Small intestine (tissue), 7 donors: ENCODE data around the gene TNN. TPM values are rescaled to one million over a fixed set of nuclear protein-coding genes. Genes with fewer than 3 reads are reported as not detected.

Source experiments
- DNase-seq, 2 donors: peaks; one replicate each; pipeline versions ENCODE4 v3.0.0 to v3.0.0-alpha.2; 2013
- FAIRE-seq: peaks from 2 replicates; lab custom pipeline; 2012; peaks lifted over from hg19 to GRCh38; lab: Jason Lieb, UNC
- H3K27ac ChIP-seq, 3 donors: one replicate each; pipeline ENCODE4 v1.5.1; 2013; ENCODE audit warnings: low read length in 2 of 3, mild to moderate bottlenecking in 2 of 3, control low read depth in 1 of 3, inconsistent platforms in 1 of 3, low read depth in 1 of 3, moderate library complexity in 1 of 3
- H3K27me3 ChIP-seq, 3 donors: one replicate each; pipeline ENCODE4 v1.6.1; 2013; ENCODE audit warnings: low read length in 3 of 3, inconsistent platforms in 1 of 3; ENCODE audit not compliant: control insufficient read depth in 3 of 3, insufficient read depth in 3 of 3
- H3K36me3 ChIP-seq, 3 donors: one replicate each; pipeline ENCODE4 v1.6.1; 2013; ENCODE audit warnings: low read length in 3 of 3, inconsistent platforms in 1 of 3, low read depth in 1 of 3, mild to moderate bottlenecking in 1 of 3, moderate library complexity in 1 of 3; ENCODE audit not compliant: control insufficient read depth in 3 of 3, insufficient read depth in 2 of 3
- H3K4me1 ChIP-seq, 3 donors: one replicate each; pipeline ENCODE4 v1.6.1; 2013; ENCODE audit warnings: low read length in 2 of 3, inconsistent platforms in 1 of 3, low read depth in 1 of 3, mild to moderate bottlenecking in 1 of 3, moderate library complexity in 1 of 3; ENCODE audit not compliant: control insufficient read depth in 3 of 3, insufficient read depth in 2 of 3
- H3K4me3 ChIP-seq, 3 donors: one replicate each; pipeline ENCODE4 v1.5.1; 2013; ENCODE audit warnings: low read length in 3 of 3, control low read depth in 1 of 3, inconsistent platforms in 1 of 3, low read depth in 1 of 3, mild to moderate bottlenecking in 1 of 3, moderate library complexity in 1 of 3
- H3K9me3 ChIP-seq, 2 donors: one replicate each; pipeline ENCODE4 v1.6.1; 2013; ENCODE audit warnings: low read depth in 1 of 2, low read length in 1 of 2; ENCODE audit not compliant: control insufficient read depth in 2 of 2, insufficient read depth in 1 of 2
- whole genome bisulfite sequencing, 3 donors: extraction: QIAGEN DNeasy Blood & Tissue Kit; methylation state at CpG; one replicate each; pipeline ENCODE4 v1.1.7; 2013; 5-methylcytosine and 5-hydroxymethylcytosine counted together
- polyA plus RNA-seq, 4 donors: library from polyadenylated mRNA; stranded (reverse) in 3 of 4; unstranded in 1 of 4; fragments of 200-250 nt in 3 of 4; fragments of 120-200 nt in 1 of 4; gene quantifications; one replicate each; pipeline versions ENCODE4 v1.2.1 to v1.2.3, GENCODE V29; 2013
- donor health status: healthy with polysubstance abuse.
- donor health status: control.
- donor health status: control.
- donor health status: Bipolar disorder and iron deficiency.
- donor health status: healthy.

TNN gene
- polyA plus RNA-seq, 4 donors = 0.01 to 0.28 TPM; not detected in 2

DNA sequence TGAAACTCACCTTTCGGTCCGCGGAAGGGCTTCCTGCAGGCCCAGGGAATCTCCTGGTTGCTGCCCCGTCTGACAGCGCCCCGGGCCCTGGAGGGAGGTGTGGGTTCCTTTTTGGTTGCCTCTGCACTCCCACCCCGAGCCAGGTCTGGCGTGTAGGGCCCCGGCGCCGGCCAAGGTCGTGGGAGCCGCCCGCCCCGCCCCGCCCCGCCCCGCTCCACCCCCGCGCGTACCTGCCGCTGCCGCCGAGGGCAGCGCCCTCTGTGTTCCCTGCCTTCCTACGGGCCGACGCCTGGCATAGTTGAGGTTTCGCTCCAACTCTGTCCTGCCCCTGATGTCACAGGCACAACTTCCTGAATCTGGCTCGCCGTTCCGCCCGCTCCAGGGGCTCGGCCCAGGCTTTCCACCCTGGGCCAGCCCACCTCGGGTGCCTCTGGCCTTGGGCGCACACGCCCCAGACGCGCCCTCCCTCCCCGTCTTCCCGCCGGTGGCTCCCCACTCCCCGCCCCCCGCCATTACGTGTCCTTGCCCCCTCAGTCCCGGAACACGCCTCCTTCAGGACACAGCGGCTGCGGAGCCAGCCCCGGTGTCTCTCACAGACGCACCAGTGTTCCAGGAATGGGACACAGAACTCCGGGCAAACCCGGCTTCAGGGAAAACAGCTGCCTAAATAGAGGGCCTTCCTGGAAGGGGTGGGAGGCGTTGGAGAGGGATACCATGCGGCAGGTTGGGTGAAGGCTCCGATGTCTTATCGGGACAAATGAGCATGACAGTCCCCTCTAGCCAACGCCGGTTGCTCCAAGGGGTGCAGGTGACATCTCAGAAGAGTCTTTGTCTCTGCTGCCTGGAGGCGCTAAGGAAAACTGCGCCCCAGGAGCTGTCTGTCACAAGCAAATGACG lies 125.2 kb downstream of the TNN start, which contains the start of gene KIAA0040:
KIAA0040 (minus strand) TSS at position 147 of the 897 bp plus-strand sequence. CDS start 31,763 bp downstream, outside the sequence.
- 2 to 5% (median 4%) methylated on average over 51 to 62 of the region's 62 CpGs for WGBS, 3 donors
- Histone ChIP-seq H3K4me3 (peak within 1 kb of the TSS; percentile 43 to 80 (median 77)), H3K27ac (peak within 1 kb of the TSS; percentile 83 to 92 (median 87)), H3K36me3 (peaks cover 0 to 4% (median 0%) of the 10 kb centered on the region in 3 donors), H3K27me3 (no peaks in the 10 kb centered on the region), H3K9me3 (no peaks in the 10 kb centered on the region), H3K4me1 (peaks cover 3 to 25% (median 11%) of the 10 kb centered on the region in 3 donors)
- DNase-seq (peak; percentile 90 to 91), FAIRE-seq (no peak)

DNA sequence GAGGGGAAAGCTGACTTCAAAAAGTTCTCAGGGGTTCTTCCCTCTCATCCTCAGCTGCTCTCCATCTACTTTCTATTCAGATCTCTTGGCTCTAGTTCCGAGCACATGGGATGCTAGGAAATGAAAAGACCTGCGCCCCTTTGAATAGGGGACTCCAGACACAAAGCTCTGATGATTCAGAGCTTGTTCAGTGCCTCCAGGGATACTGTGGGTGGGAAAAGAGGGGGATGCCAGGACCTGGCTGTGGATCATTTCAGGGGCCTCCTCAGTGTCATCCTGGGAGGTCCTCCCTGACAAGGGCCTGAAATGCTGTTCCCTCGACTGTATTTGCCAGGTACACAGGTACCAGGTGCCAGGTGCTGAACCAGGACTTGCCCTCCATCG lies 125.9 kb downstream of the TNN start:
- H3K27ac ChIP-seq = peak overlapping the region; percentile 69 to 92 (median 83)
- H3K36me3 ChIP-seq = no peaks in the 10 kb centered on the region
- 57 to 65% (median 65%) methylated on average over 4 of the region's 4 CpGs for whole genome bisulfite sequencing, 3 donors
- H3K4me3 ChIP-seq = peak overlapping the region in 2 of 3 donors; percentile 43 to 77
- H3K9me3 ChIP-seq = no peaks in the 10 kb centered on the region
- no peak for FAIRE-seq
- no peaks in the 10 kb centered on the region for H3K27me3 ChIP-seq
- peaks cover 3 to 24% (median 11%) of the 10 kb centered on the region in 3 donors for H3K4me1 ChIP-seq
- no peak for DNase-seq

- Histone ChIP-seq H3K4me1 (peaks cover 3 to 14% (median 10%) of the 10 kb centered on the region in 3 donors), H3K27ac (no peak overlapping the region), H3K27me3 (no peaks in the 10 kb centered on the region), H3K36me3 (no peaks in the 10 kb centered on the region), H3K4me3 (no peak overlapping the region), H3K9me3 (no peaks in the 10 kb centered on the region)
- no peak for FAIRE-seq
- WGBS, 3 donors = 0% methylated on average over 1 of the region's 1 CpG
- DNase-seq = no peak
Measured at GRCh38 chr1:175195281-175195680, 127.6 kb downstream of the TNN start.

- H3K9me3 ChIP-seq = no peaks in the 10 kb centered on the region
- DNase-seq (no peak), FAIRE-seq (no peak)
- no peak overlapping the region for H3K27ac ChIP-seq
- H3K27me3 ChIP-seq = no peaks in the 10 kb centered on the region
- no peak overlapping the region for H3K4me3 ChIP-seq
- WGBS, 3 donors = 68 to 75% (median 72%) methylated on average over 3 of the region's 3 CpGs
- H3K4me1 ChIP-seq = peaks cover 2 to 18% (median 5%) of the 10 kb centered on the region in 3 donors
- no peaks in the 10 kb centered on the region for H3K36me3 ChIP-seq
Measured at GRCh38 chr1:175195798-175196197, 128.2 kb downstream of the TNN start.

GRCh38 chr1:175197531-175197930 lies 129.9 kb downstream of the TNN start:
- Histone ChIP-seq H3K27me3 (no peaks in the 10 kb centered on the region), H3K36me3 (no peaks in the 10 kb centered on the region), H3K27ac (peak overlapping the region in 1 of 3 donors; percentile 48), H3K4me1 (peaks cover 0 to 14% (median 0%) of the 10 kb centered on the region in 3 donors), H3K9me3 (no peaks in the 10 kb centered on the region), H3K4me3 (no peak overlapping the region)
- FAIRE-seq (no peak), DNase-seq (no peak)
- WGBS, 3 donors = 78 to 91% (median 91%) methylated on average over 2 of the region's 2 CpGs

Other genes with a start within 250 kb of the TNN start
- gene CACYBP, start 67.9 kb upstream of the TNN start, polyA plus RNA-seq = 10 to 100 TPM; 42.4 to 99.8 (median 73.2) TPM
- 10 to 100 TPM; 18.1 to 34.7 (median 25.6) TPM for gene MRPS14, start 44.4 kb upstream of the TNN start, polyA plus RNA-seq
- 10 to 100 TPM in 2 of 4 donors, 1 to 10 TPM in 2; 5.4 to 15.2 (median 8.8) TPM for gene KIAA0040, start 124.9 kb downstream of the TNN start, polyA plus RNA-seq